H1 (cell line): ENCODE data around the gene IL1R1. TPM values are rescaled to one million over a fixed set of nuclear protein-coding genes. Genes with fewer than 3 reads are reported as not detected.

Source experiments
- CTCF ChIA-PET: fragments of 300-600 bp; sonication (Branson Sonifier 250); formaldehyde crosslinking; loops from one replicate; lab custom pipeline; 2021; ENCODE audit not compliant: partially characterized antibody; lab: Charles Lee
- POLR2A ChIA-PET: fragments of 300-600 bp; sonication (Branson Sonifier 250); formaldehyde crosslinking; loops from one replicate; lab custom pipeline; 2021; ENCODE audit warnings: inconsistent platforms; ENCODE audit not compliant: partially characterized antibody; lab: Charles Lee
- DNase-seq, 2 experiments: peaks; one replicate each; pipeline versions ENCODE4 v3.0.0 to v3.0.0-alpha.2; 2010 to 2022; ENCODE audit warnings: low spot score in 2 of 2, low read depth in 1 of 2, mixed read lengths in 1 of 2
- FAIRE-seq: peaks from 2 replicates; lab custom pipeline; 2011; peaks lifted over from hg19 to GRCh38; lab: Jason Lieb, UNC
- H2AFZ ChIP-seq: 2 replicates; pipeline ENCODE4 v1.8.1; 2012; ENCODE audit warnings: low read length, inconsistent platforms
- H2AK5ac ChIP-seq: 2 replicates; pipeline ENCODE4 v1.6.1; 2013; ENCODE audit warnings: low read depth, low read length
- H2BK120ac ChIP-seq: replicated peaks from 2 replicates; pipeline ENCODE3; 2013; ENCODE audit warnings: low read depth, low read length, inconsistent platforms
- H2BK12ac ChIP-seq: 2 replicates; pipeline ENCODE4 v1.6.1; 2013; ENCODE audit warnings: low read depth, low read length
- H2BK15ac ChIP-seq: 2 replicates; pipeline ENCODE4 v1.6.1; 2013; ENCODE audit warnings: low read length
- H2BK20ac ChIP-seq: 2 replicates; pipeline ENCODE4 v1.6.1; 2013; ENCODE audit warnings: low read length
- H2BK5ac ChIP-seq: 2 replicates; pipeline ENCODE4 v1.6.1; 2013; ENCODE audit warnings: low read depth, low read length
- H3K14ac ChIP-seq: 2 replicates; pipeline ENCODE4 v1.6.1; 2013; ENCODE audit warnings: inconsistent platforms; ENCODE audit not compliant: insufficient read length
- H3K18ac ChIP-seq: 2 replicates; pipeline ENCODE4 v1.6.1; 2013; ENCODE audit warnings: low read length; ENCODE audit errors: extremely low read depth
- H3K23ac ChIP-seq: 2 replicates; pipeline ENCODE4 v1.6.1; 2013; ENCODE audit warnings: inconsistent platforms; ENCODE audit not compliant: insufficient read length
- H3K23me2 ChIP-seq: 2 replicates; pipeline ENCODE4 v1.6.1; 2013; ENCODE audit warnings: low read depth, low read length
- H3K27ac ChIP-seq: 2 replicates; pipeline ENCODE4 v1.6.1; 2011; ENCODE audit warnings: low read depth, low read length, inconsistent platforms
- H3K27me3 ChIP-seq, 4 experiments: replicated peaks in 1 of 4; 1 replicate in 1 of 4; 2 replicates in 3 of 4; pipeline versions ENCODE4 v1.6.1 to v1.8.1; 2011 to 2013; ENCODE audit warnings: low read length in 3 of 4, mild to moderate bottlenecking in 3 of 4, inconsistent platforms in 2 of 4, mixed read lengths in 2 of 4, moderate library complexity in 1 of 4; ENCODE audit not compliant: control insufficient read depth in 3 of 4, insufficient read depth in 3 of 4; ENCODE audit errors: extremely low read depth in 1 of 4
- H3K36me3 ChIP-seq, 4 experiments: 2 replicates each; pipeline versions ENCODE4 v1.6.1 to v1.8.1; 2011 to 2013; ENCODE audit warnings: mild to moderate bottlenecking in 4 of 4, low read length in 3 of 4, moderate library complexity in 2 of 4, control low read depth in 1 of 4, inconsistent platforms in 1 of 4; ENCODE audit not compliant: insufficient read depth in 4 of 4, control insufficient read depth in 2 of 4
- H3K4ac ChIP-seq: replicated peaks from 2 replicates; pipeline ENCODE3; 2013; ENCODE audit warnings: low read length, low read depth, mixed read lengths, inconsistent platforms; ENCODE audit not compliant: insufficient read length
- H3K4me1 ChIP-seq, 4 experiments: replicated peaks in 1 of 4; 1 replicate in 1 of 4; 2 replicates in 3 of 4; pipeline versions ENCODE4 v1.6.1 to v1.8.1; 2011 to 2013; ENCODE audit warnings: low read length in 3 of 4, inconsistent platforms in 2 of 4, mixed read lengths in 1 of 4; ENCODE audit not compliant: insufficient read depth in 4 of 4, control insufficient read depth in 3 of 4
- H3K4me2 ChIP-seq, 2 experiments: 2 replicates each; pipeline versions ENCODE4 v1.6.1 to v1.8.1; 2011 to 2013; ENCODE audit warnings: low read depth in 2 of 2, low read length in 2 of 2, control low read depth in 1 of 2, inconsistent platforms in 1 of 2, mild to moderate bottlenecking in 1 of 2; ENCODE audit not compliant: insufficient read depth in 1 of 2
- H3K4me3 ChIP-seq, 4 experiments: fragments of 200-600, 300-600 bp in 1 of 4; sonication (generic), shearing (Covaris generic), sonication (Bioruptor Twin) in 1 of 4; 2 replicates each; pipeline versions ENCODE4 v1.5.1 to v1.8.1; 2011 to 2016; ENCODE audit warnings: low read length in 4 of 4, low read depth in 3 of 4, control low read depth in 2 of 4, inconsistent platforms in 2 of 4, mild to moderate bottlenecking in 2 of 4, mixed read lengths in 1 of 4, moderate library complexity in 1 of 4; ENCODE audit not compliant: insufficient read depth in 2 of 4; ENCODE audit errors: extremely low read depth in 1 of 4
- H3K56ac ChIP-seq: replicated peaks from 2 replicates; pipeline ENCODE3; 2013; ENCODE audit warnings: low read depth, mild to moderate bottlenecking, mixed read lengths, low read length, inconsistent platforms; ENCODE audit not compliant: insufficient read length
- H3K79me1 ChIP-seq: 2 replicates; pipeline ENCODE4 v1.6.1; 2013; ENCODE audit warnings: low read depth, low read length, control low read depth
- H3K79me2 ChIP-seq, 2 experiments: 2 replicates each; pipeline versions ENCODE4 v1.6.1 to v1.8.1; 2012 to 2013; ENCODE audit warnings: low read length in 2 of 2, mild to moderate bottlenecking in 2 of 2, inconsistent platforms in 1 of 2; ENCODE audit not compliant: insufficient read depth in 2 of 2, control insufficient read depth in 1 of 2
- H3K9ac ChIP-seq, 4 experiments: replicated peaks in 1 of 4; 1 replicate in 1 of 4; 2 replicates in 3 of 4; pipeline versions ENCODE4 v1.6.1 to v1.8.1; 2011 to 2013; ENCODE audit warnings: low read depth in 3 of 4, low read length in 3 of 4, control low read depth in 2 of 4, mild to moderate bottlenecking in 2 of 4, moderate library complexity in 2 of 4, inconsistent platforms in 1 of 4; ENCODE audit errors: extremely low read depth in 1 of 4
- H3K9me3 ChIP-seq, 2 experiments: 2 replicates each; pipeline versions ENCODE4 v1.6.1 to v1.8.1; 2012 to 2013; ENCODE audit warnings: mild to moderate bottlenecking in 2 of 2, moderate library complexity in 2 of 2, control low read depth in 1 of 2, inconsistent platforms in 1 of 2, low read depth in 1 of 2, low read length in 1 of 2, mixed read lengths in 1 of 2; ENCODE audit not compliant: insufficient read depth in 2 of 2
- H4K20me1 ChIP-seq, 2 experiments: replicated peaks in 1 of 2; 2 replicates each; pipeline versions ENCODE3 to v1.8.1; 2011 to 2013; ENCODE audit warnings: inconsistent platforms in 2 of 2, low read length in 2 of 2, mild to moderate bottlenecking in 1 of 2; ENCODE audit not compliant: insufficient read depth in 2 of 2, control insufficient read depth in 1 of 2
- H4K5ac ChIP-seq: 2 replicates; pipeline ENCODE4 v1.6.1; 2013; ENCODE audit warnings: low read length, low read depth, mixed read lengths, inconsistent platforms; ENCODE audit not compliant: insufficient read length
- H4K8ac ChIP-seq: 2 replicates; pipeline ENCODE4 v1.8.0; 2013; ENCODE audit warnings: mild to moderate bottlenecking, moderate library complexity, low read length, inconsistent platforms; ENCODE audit not compliant: insufficient read depth; ENCODE audit errors: extremely low read depth
- H4K91ac ChIP-seq: replicated peaks from 2 replicates; pipeline ENCODE3; 2013; ENCODE audit warnings: low read length, mixed read lengths, inconsistent platforms; ENCODE audit not compliant: insufficient read length
- CHD2 ChIP-seq: IDR thresholded peaks from 2 replicates; pipeline ENCODE4 v1.6.1; 2012; ENCODE audit warnings: low read length, improper control_type of control experiment
- EZH2 ChIP-seq: fragments of 200-600 bp; sonication (generic); IDR thresholded peaks from 2 replicates; pipeline ENCODE4 v1.7.1; 2012; ENCODE audit warnings: low read depth, mild to moderate bottlenecking, moderate library complexity, low read length, inconsistent platforms; ENCODE audit not compliant: severe bottlenecking
- NANOG ChIP-seq: IDR thresholded peaks from 2 replicates; pipeline ENCODE4 v1.6.1; 2011; ENCODE audit warnings: low read length, low read depth, mild to moderate bottlenecking, inconsistent platforms; ENCODE audit not compliant: insufficient read depth, poor library complexity, severe bottlenecking
- POLR2A ChIP-seq, 2 experiments: IDR thresholded peaks; 1 replicate in 1 of 2; 2 replicates in 1 of 2; pipeline ENCODE4 v1.6.1; 2011; ENCODE audit warnings: low read depth in 2 of 2, low read length in 2 of 2, mild to moderate bottlenecking in 2 of 2; ENCODE audit errors: control extremely low read depth in 1 of 2
- SIX5 ChIP-seq: IDR thresholded peaks from 2 replicates; pipeline ENCODE4 v1.6.1; 2011; ENCODE audit warnings: mild to moderate bottlenecking, low read depth, low read length
- SP2 ChIP-seq: IDR thresholded peaks from 2 replicates; pipeline ENCODE4 v1.6.1; 2012; ENCODE audit warnings: mild to moderate bottlenecking, low read length, inconsistent platforms
- WGBS, 2 experiments: shearing (Covaris generic) in 1 of 2; methylation state at CpG; one replicate each; pipeline versions ENCODE4 v1.1.6 to v1.1.7; 2013 to 2015; ENCODE audit warnings: low lambda C conversion rate in 2 of 2, mixed read lengths in 2 of 2, inconsistent platforms in 1 of 2, low coverage in 1 of 2, missing lambda C conversion rate in 1 of 2; ENCODE audit not compliant: insufficient replicate concordance in 2 of 2, insufficient coverage in 1 of 2, insufficient read length in 1 of 2; ENCODE audit errors: extremely low coverage in 1 of 2, missing lambda C conversion rate in 1 of 2; 5-methylcytosine and 5-hydroxymethylcytosine counted together
- polyA plus RNA-seq, 7 experiments: library from polyadenylated mRNA; depleted of rRNA in 3 of 7; stranded (reverse) in 5 of 7; unstranded in 2 of 7; fragments of >200 nt in 5 of 7; fragments of 200-250 nt in 2 of 7; gene quantifications; 1 replicate in 5 of 7; 2 replicates in 1 of 7; 4 replicates in 1 of 7; pipeline versions ENCODE4 v1.2.1 to v1.2.3, GENCODE V29; 2011 to 2013; ENCODE audit warnings: missing spikeins in 2 of 7, mixed read lengths in 2 of 7
- total RNA-seq: library from RNA; stranded (reverse); fragmentation: NEBNext Ultra II Directional; extraction: Animal tissue kit (Norgen Biotek cat#: 25700); gene quantifications from 2 replicates; pipeline ENCODE4 v1.2.1, GENCODE V29; 2021

Gene IL1R1
- total and polyA plus RNA-seq, 2 of the 8 experiments (the other 6 are each of a cell fraction or from before 2014, with no cell fraction given): 0.34 to 0.47 TPM

- no peak overlapping the region for H2AFZ ChIP-seq
- no peak overlapping the region for H3K18ac ChIP-seq
- H3K79me1 ChIP-seq: no peaks in the 10 kb centered on the region
- no peaks in the 10 kb centered on the region for H3K27me3 ChIP-seq
- no peak overlapping the region for H2BK120ac ChIP-seq
- CTCF ChIA-PET: interaction anchor here (0.6 to 1.4 kb wide), 4 partner anchors 71 to 423 kb away, joined by 3 read pairs; no protein-coding TSS in a partner anchor
- H4K91ac ChIP-seq: no peak overlapping the region
- H2BK15ac ChIP-seq: no peak overlapping the region
- FAIRE-seq (no peak), DNase-seq (no peak)
- H3K27ac ChIP-seq: no peak overlapping the region
- H3K23ac ChIP-seq: no peak overlapping the region
- H3K4me2 ChIP-seq: no peak overlapping the region
- H3K23me2 ChIP-seq: no peaks in the 10 kb centered on the region
- H2BK20ac ChIP-seq: no peak overlapping the region
- no peak overlapping the region for H3K4me3 ChIP-seq
- no peak overlapping the region for H3K4ac ChIP-seq
- H4K8ac ChIP-seq: no peak overlapping the region
- H3K9ac ChIP-seq: no peak overlapping the region
- 94% methylated on average over 5 of the region's 5 CpGs; no CpG with 5 or more reads in 1 of the 2 experiments for WGBS, 2 experiments
- no peak overlapping the region for H2BK5ac ChIP-seq
- no peak overlapping the region for H2BK12ac ChIP-seq
- no peak overlapping the region for H4K5ac ChIP-seq
- TF ChIP-seq CHD2: no peak
- TF ChIP-seq POLR2A (IDR thresholded peaks at IDR 0.05; ENCODE audit: control extremely low read depth in 1 of 2, low read depth in 2 of 2, low read length in 2 of 2): no peak
- TF ChIP-seq SIX5: no peak
- TF ChIP-seq SP2: no peak
- no peak for TF ChIP-seq NANOG
- no peak for TF ChIP-seq EZH2
- TF ChIP-seq, all 59 proteins: peak for 0
- Histone ChIP-seq H3K36me3 (no peaks in the 10 kb centered on the region), H2AK5ac (no peak overlapping the region), H4K20me1 (no peaks in the 10 kb centered on the region), H3K56ac (no peak overlapping the region), H3K9me3 (no peaks in the 10 kb centered on the region), H3K79me2 (no peaks in the 10 kb centered on the region), H3K4me1 (no peaks in the 10 kb centered on the region), H3K14ac (no peak overlapping the region)
- POLR2A ChIA-PET: no interaction called here
Observed at GRCh38 chr2:102096103-102096502, 46.4 kb upstream of the IL1R1 start.
